HG02885 (cell line): ENCODE data around the gene WTAP.
A peak's percentile ranks its signal among the peaks of the same experiment; 100 is the strongest.
"Not testable (repeated sequence)": the region's sequence is repeated elsewhere in the genome, so short reads cannot be mapped to it uniquely, and the experiment has no call there.

Experiments
- ATAC-seq: cut with Tn5 transposase; IDR thresholded peaks from one replicate; pipeline ENCODE4 v1.9.1; 2021; ENCODE audit warnings: mild to moderate bottlenecking; ENCODE audit not compliant: unreplicated experiment, poor library complexity

The WTAP gene

GRCh38 chr6:159693128-159693893, 34.0 kb upstream of the WTAP start, which contains the start of gene SOD2:
TSS of gene SOD2 (minus strand) at chr6:159693241. CDS start at chr6:159693167, 74 bp downstream.
- peak; percentile 77 for ATAC-seq

GRCh38 chr6:159693894-159694545, 33.3 kb upstream of the WTAP start:
- ATAC-seq = peak; percentile 1

- no peak for ATAC-seq
These were observed 31.3 kb upstream of the WTAP start for GRCh38 chr6:159695984-159696383.

GRCh38 chr6:159700970-159701369, 26.3 kb upstream of the WTAP start:
- no peak for ATAC-seq

- no peak for ATAC-seq
These were observed 25.8 kb upstream of the WTAP start for GRCh38 chr6:159701413-159701999.

GRCh38 chr6:159710603-159711002, 16.7 kb upstream of the WTAP start:
- ATAC-seq = not testable (repeated sequence)

GRCh38 chr6:159712389-159712788, 14.9 kb upstream of the WTAP start:
- not testable (repeated sequence) for ATAC-seq

- ATAC-seq = no peak
These were observed 13.3 kb upstream of the WTAP start for GRCh38 chr6:159713984-159714383.

- no peak for ATAC-seq
These were observed 12.9 kb upstream of the WTAP start for GRCh38 chr6:159714404-159714803.

- no peak for ATAC-seq
These were observed 12.1 kb upstream of the WTAP start for GRCh38 chr6:159715166-159715565.

- ATAC-seq = no peak
These were observed 11.7 kb upstream of the WTAP start for GRCh38 chr6:159715605-159716004.

GRCh38 chr6:159716247-159717096, 10.8 kb upstream of the WTAP start:
- ATAC-seq = no peak

- ATAC-seq = no peak
These were observed 8.7 kb upstream of the WTAP start for GRCh38 chr6:159718634-159719033.

- no peak for ATAC-seq
These were observed 8.0 kb upstream of the WTAP start for GRCh38 chr6:159719287-159719686.

- ATAC-seq = no peak
These were observed 6.6 kb upstream of the WTAP start for GRCh38 chr6:159720708-159721107.

GRCh38 chr6:159721981-159722380, 5.3 kb upstream of the WTAP start:
- not testable (repeated sequence) for ATAC-seq

GRCh38 chr6:159722655-159723054, 4.7 kb upstream of the WTAP start:
- ATAC-seq = no peak

- no peak for ATAC-seq
These were observed 4.0 kb upstream of the WTAP start for GRCh38 chr6:159723259-159723658.

GRCh38 chr6:159724778-159725177, 2.5 kb upstream of the WTAP start:
- no peak for ATAC-seq

GRCh38 chr6:159725208-159725607, 2.1 kb upstream of the WTAP start:
- ATAC-seq = not testable (repeated sequence)
